Loucy (cell line): ENCODE results near the gene CHCHD10.

ENCODE experiments used
- H2AFZ ChIP-seq: fragments of 200-600 bp; sonication (generic); 2 replicates; pipeline ENCODE4 v1.6.0; 2016; ENCODE audit warnings: antibody characterized with exemption, mild to moderate bottlenecking, low read length, moderate library complexity
- H3F3A ChIP-seq: fragments of 200-600 bp; 2 replicates; pipeline ENCODE4 v1.6.0; 2016; ENCODE audit warnings: antibody characterized with exemption, low read depth, mild to moderate bottlenecking
- H3K27me3 ChIP-seq: fragments of 200-600 bp; sonication (generic); 2 replicates; pipeline ENCODE4 v1.6.1; 2014; ENCODE audit warnings: low read length, mild to moderate bottlenecking; ENCODE audit not compliant: insufficient read depth, poor library complexity, severe bottlenecking
- H3K36me3 ChIP-seq: fragments of 200-600 bp; sonication (generic); 2 replicates; pipeline ENCODE4 v1.6.1; 2016; ENCODE audit warnings: low read length; ENCODE audit not compliant: insufficient read depth
- H3K4me1 ChIP-seq: fragments of 200-600 bp; sonication (generic); 2 replicates; pipeline ENCODE4 v1.5.1; 2014; ENCODE audit warnings: low read length, mild to moderate bottlenecking; ENCODE audit not compliant: insufficient read depth, poor library complexity, severe bottlenecking
- H3K4me2 ChIP-seq: fragments of 200-600 bp; sonication (generic); 2 replicates; pipeline ENCODE4 v1.6.0; 2014; ENCODE audit warnings: antibody characterized with exemption, low read length, low read depth, mild to moderate bottlenecking; ENCODE audit not compliant: poor library complexity, severe bottlenecking
- H3K4me3 ChIP-seq: fragments of 200-600 bp; sonication (generic); 2 replicates; pipeline ENCODE4 v1.5.1; 2014; ENCODE audit warnings: low read length, mild to moderate bottlenecking, mixed read lengths; ENCODE audit not compliant: poor library complexity, severe bottlenecking
- H3K79me2 ChIP-seq: fragments of 200-600 bp; sonication (generic); 2 replicates; pipeline ENCODE4 v1.6.1; 2014; ENCODE audit warnings: low read length; ENCODE audit not compliant: insufficient read depth
- H3K9ac ChIP-seq: fragments of 200-600 bp; sonication (generic); 2 replicates; pipeline ENCODE4 v1.6.0; 2014; ENCODE audit warnings: mild to moderate bottlenecking, low read depth, low read length, moderate library complexity; ENCODE audit not compliant: poor library complexity, severe bottlenecking
- H3K9me2 ChIP-seq: fragments of 200-600 bp; sonication (generic); replicated peaks from 2 replicates; pipeline ENCODE4 v1.6.1; 2016; ENCODE audit warnings: low read depth, low read length, mixed read lengths
- H3K9me3 ChIP-seq: fragments of 200-600 bp; sonication (generic); 2 replicates; pipeline ENCODE4 v1.6.1; 2014; ENCODE audit warnings: mild to moderate bottlenecking, antibody characterized with exemption, low read length, low read depth; ENCODE audit not compliant: insufficient read depth
- H4K20me1 ChIP-seq: fragments of 200-600 bp; sonication (generic); 2 replicates; pipeline ENCODE4 v1.6.0; 2014; ENCODE audit warnings: antibody characterized with exemption, low read length, mild to moderate bottlenecking; ENCODE audit not compliant: insufficient read depth, poor library complexity, severe bottlenecking
- CTCF ChIP-seq: fragments of 200-600 bp; sonication (generic); conservative IDR thresholded peaks from 2 replicates; pipeline ENCODE4 v1.5.1; 2014; ENCODE audit warnings: mild to moderate bottlenecking, antibody characterized with exemption, low read length
- EZH2phosphoT487 ChIP-seq: fragments of 200-600 bp; IDR thresholded peaks from 2 replicates; pipeline ENCODE4 v1.6.1; 2018; ENCODE audit warnings: antibody characterized with exemption, mild to moderate bottlenecking, moderate library complexity, borderline replicate concordance

CHCHD10 gene

GRCh38 chr22:23722160-23722559, 45.6 kb downstream of the CHCHD10 start:
- no peaks in the 10 kb centered on the region for H3F3A ChIP-seq
- no peaks in the 10 kb centered on the region for H3K27me3 ChIP-seq
- H3K36me3 ChIP-seq, result no peaks in the 10 kb centered on the region
- no peaks in the 10 kb centered on the region for H4K20me1 ChIP-seq
- H3K9ac ChIP-seq, result no peak overlapping the region
- peaks cover under 1% of the 10 kb centered on the region; the same call in 1 of the 2 replicates for H3K79me2 ChIP-seq
- no peaks in the 10 kb centered on the region for H3K9me3 ChIP-seq
- no peak overlapping the region for H3K4me3 ChIP-seq
- no peaks in the 10 kb centered on the region for H3K9me2 ChIP-seq
- H3K4me1 ChIP-seq, result peaks cover 7% of the 10 kb centered on the region
- H2AFZ ChIP-seq, result no peak overlapping the region
- TF ChIP-seq CTCF, result no peak
- TF ChIP-seq EZH2phosphoT487, result no peak
- no peak overlapping the region for H3K4me2 ChIP-seq

GRCh38 chr22:23720855-23721254, 46.9 kb downstream of the CHCHD10 start:
- H3K27me3 ChIP-seq, result no peaks in the 10 kb centered on the region
- peaks cover 16% of the 10 kb centered on the region for H3K4me1 ChIP-seq
- no peaks in the 10 kb centered on the region for H3K9me3 ChIP-seq
- H3K36me3 ChIP-seq, result no peaks in the 10 kb centered on the region
- H4K20me1 ChIP-seq, result peaks cover 3% of the 10 kb centered on the region
- peaks cover 13% of the 10 kb centered on the region for H3K79me2 ChIP-seq
- H3K4me3 ChIP-seq, result no peak overlapping the region
- no peaks in the 10 kb centered on the region for H3K9me2 ChIP-seq
- H3K9ac ChIP-seq, result no peak overlapping the region
- no peak overlapping the region for H3K4me2 ChIP-seq
- H3F3A ChIP-seq, result no peaks in the 10 kb centered on the region
- H2AFZ ChIP-seq, result no peak overlapping the region
- TF ChIP-seq CTCF (no peak), EZH2phosphoT487 (no peak)

- Histone ChIP-seq H3K9me2 (no peaks in the 10 kb centered on the region), H2AFZ (peak overlapping the region; percentile 25; the same call in 1 of the 2 replicates), H3K27me3 (no peaks in the 10 kb centered on the region), H3F3A (no peaks in the 10 kb centered on the region), H3K4me2 (no peak overlapping the region), H4K20me1 (peaks cover 8% of the 10 kb centered on the region), H3K79me2 (peaks cover 30% of the 10 kb centered on the region), H3K4me1 (peaks cover 17% of the 10 kb centered on the region), H3K4me3 (no peak overlapping the region), H3K36me3 (no peaks in the 10 kb centered on the region; the same call in 1 of the 2 replicates), H3K9ac (no peak overlapping the region), H3K9me3 (no peaks in the 10 kb centered on the region)
- TF ChIP-seq EZH2phosphoT487, result no peak
- no peak for TF ChIP-seq CTCF
Observed at GRCh38 chr22:23718371-23719165, 49.2 kb downstream of the CHCHD10 start.
